Type B pancreatic cell (in vitro differentiated cells): ENCODE results near the gene MEX3C. TPM values are rescaled to one million over a fixed set of nuclear protein-coding genes. Genes with fewer than 3 reads are reported as not detected.

Experiments used
- DNase-seq: peaks from one replicate; pipeline ENCODE4 v3.0.0; 2021; ENCODE audit warnings: mixed read lengths; ENCODE audit not compliant: unreplicated experiment; ENCODE audit errors: extremely low spot score
- H3K27ac Mint-ChIP-seq: 2 replicates; pipeline ENCODE4 v1.8.0; 2021; ENCODE audit warnings: mild to moderate bottlenecking, mixed read lengths
- H3K27me3 Mint-ChIP-seq: 2 replicates; pipeline ENCODE4 v1.8.0; 2021; ENCODE audit warnings: mixed read lengths
- H3K36me3 Mint-ChIP-seq: 2 replicates; pipeline ENCODE4 v1.8.0; 2021; ENCODE audit warnings: mixed read lengths
- H3K4me1 Mint-ChIP-seq: one replicate; pipeline ENCODE4 v1.8.0; 2021; ENCODE audit warnings: mixed read lengths; ENCODE audit not compliant: unreplicated experiment
- H3K4me3 Mint-ChIP-seq: 2 replicates; pipeline ENCODE4 v1.8.0; 2021; ENCODE audit warnings: mild to moderate bottlenecking, mixed read lengths
- H3K9me3 Mint-ChIP-seq: 2 replicates; pipeline ENCODE4 v1.8.0; 2021; ENCODE audit warnings: mixed read lengths
- total RNA-seq: library from RNA; stranded (reverse); gene quantifications from 2 replicates; pipeline ENCODE4 v1.2.1, GENCODE V29; 2021; ENCODE audit warnings: low replicate concordance
- TF ChIP-seq, protein P1 (sequence below): fragments of 200-600 bp; sonication (generic); conservative IDR thresholded peaks from 2 replicates; pipeline ENCODE4 v1.5.0; 2021; ENCODE audit warnings: antibody characterized with exemption, mild to moderate bottlenecking

Gene MEX3C
- total RNA-seq, 1 donor from 2014 or later: 69.5 TPM

DNA sequence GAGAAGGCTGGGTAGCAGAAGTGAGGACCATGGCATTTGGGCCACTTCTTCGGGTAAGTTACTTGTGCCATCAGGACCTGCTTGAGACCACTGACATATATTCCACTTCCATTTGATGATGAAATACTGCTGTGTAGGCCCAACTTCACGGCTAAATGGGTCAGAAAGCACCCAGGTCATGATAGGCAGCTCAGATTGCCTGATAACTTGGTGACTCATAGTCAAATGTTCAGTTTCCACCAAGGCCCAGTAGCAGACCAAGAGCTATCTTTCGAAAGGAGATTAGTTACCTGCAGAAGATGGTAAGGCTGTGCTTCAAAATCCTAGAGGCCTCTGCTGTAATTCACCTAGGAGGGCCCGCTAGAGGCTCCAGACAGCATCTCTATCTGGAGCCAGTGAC, 31.8 kb upstream of the MEX3C start:
- Mint-ChIP-seq H3K27me3 (peaks cover 9% of the 10 kb centered on the region), H3K27ac (no peak overlapping the region), H3K9me3 (no peaks in the 10 kb centered on the region), H3K4me1 (no peaks in the 10 kb centered on the region), H3K36me3 (no peaks in the 10 kb centered on the region), H3K4me3 (no peak overlapping the region)
- no peak for DNase-seq
- TF ChIP-seq, protein P1, sequence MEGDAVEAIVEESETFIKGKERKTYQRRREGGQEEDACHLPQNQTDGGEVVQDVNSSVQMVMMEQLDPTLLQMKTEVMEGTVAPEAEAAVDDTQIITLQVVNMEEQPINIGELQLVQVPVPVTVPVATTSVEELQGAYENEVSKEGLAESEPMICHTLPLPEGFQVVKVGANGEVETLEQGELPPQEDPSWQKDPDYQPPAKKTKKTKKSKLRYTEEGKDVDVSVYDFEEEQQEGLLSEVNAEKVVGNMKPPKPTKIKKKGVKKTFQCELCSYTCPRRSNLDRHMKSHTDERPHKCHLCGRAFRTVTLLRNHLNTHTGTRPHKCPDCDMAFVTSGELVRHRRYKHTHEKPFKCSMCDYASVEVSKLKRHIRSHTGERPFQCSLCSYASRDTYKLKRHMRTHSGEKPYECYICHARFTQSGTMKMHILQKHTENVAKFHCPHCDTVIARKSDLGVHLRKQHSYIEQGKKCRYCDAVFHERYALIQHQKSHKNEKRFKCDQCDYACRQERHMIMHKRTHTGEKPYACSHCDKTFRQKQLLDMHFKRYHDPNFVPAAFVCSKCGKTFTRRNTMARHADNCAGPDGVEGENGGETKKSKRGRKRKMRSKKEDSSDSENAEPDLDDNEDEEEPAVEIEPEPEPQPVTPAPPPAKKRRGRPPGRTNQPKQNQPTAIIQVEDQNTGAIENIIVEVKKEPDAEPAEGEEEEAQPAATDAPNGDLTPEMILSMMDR: no peak

DNA sequence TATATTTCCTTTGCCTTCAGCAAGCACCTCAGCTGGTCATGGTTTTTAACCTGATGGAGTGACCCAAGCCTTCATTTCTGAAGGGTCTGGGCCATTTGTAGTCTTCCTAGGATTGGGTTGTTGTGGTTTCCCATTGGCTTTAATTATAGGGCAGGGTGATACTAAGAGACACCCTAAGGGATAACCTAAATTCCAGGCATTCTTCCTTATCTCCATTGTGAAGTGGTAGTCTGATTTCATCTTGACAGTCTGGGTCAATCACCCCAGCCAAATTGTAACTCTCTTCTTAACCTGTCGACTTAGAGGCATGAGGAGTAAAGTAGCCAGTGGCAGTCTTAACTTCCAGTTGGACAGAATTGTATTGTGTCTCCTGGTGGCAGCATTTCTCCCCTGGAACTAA, 30.2 kb upstream of the MEX3C start:
- no peak overlapping the region for H3K4me3 Mint-ChIP-seq
- H3K27me3 Mint-ChIP-seq: peaks cover under 1% of the 10 kb centered on the region
- no peaks in the 10 kb centered on the region for H3K9me3 Mint-ChIP-seq
- no peak overlapping the region for H3K27ac Mint-ChIP-seq
- H3K36me3 Mint-ChIP-seq: no peaks in the 10 kb centered on the region
- H3K4me1 Mint-ChIP-seq: no peaks in the 10 kb centered on the region
- no peak for DNase-seq
- TF ChIP-seq, protein P1: no peak

DNA sequence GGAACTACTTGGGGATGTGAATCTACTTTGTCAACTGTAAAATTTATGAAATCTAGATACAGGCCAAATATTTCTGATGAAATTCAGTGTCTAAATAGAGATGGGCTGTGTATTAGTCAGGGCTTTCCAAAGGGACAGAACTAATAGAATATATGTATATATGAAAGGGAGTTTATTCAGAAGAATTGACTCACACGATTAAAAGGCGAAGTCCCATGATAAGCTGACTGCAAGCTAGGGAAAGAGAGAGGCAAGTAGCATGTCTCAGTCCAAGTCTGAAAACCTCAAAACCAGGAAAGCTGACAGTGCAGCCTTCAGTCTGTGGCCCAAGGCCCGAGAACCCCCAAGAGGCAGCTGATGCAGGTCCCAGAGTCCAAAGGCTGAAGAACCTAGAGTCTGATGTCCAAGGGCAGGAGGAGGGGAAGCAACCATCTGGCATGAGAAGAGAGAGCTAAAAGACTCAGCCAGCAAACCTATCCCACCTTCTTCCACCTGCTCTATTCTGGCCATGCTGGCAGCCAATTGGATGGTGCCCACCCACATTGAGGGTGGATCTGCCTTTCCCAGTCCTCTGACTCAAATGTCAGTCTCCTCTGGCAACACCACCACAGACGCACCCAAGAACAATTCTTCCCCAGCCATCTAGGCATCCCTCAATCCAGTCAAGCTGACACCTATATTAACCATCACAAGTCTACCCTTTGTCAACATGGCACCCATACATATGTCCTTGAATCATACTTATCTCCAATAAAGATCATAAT, 29.3 kb upstream of the MEX3C start:
- Mint-ChIP-seq H3K27me3 (peaks cover 4% of the 10 kb centered on the region), H3K9me3 (no peaks in the 10 kb centered on the region), H3K4me3 (no peak overlapping the region), H3K27ac (no peak overlapping the region), H3K4me1 (no peaks in the 10 kb centered on the region), H3K36me3 (no peaks in the 10 kb centered on the region)
- TF ChIP-seq, protein P1: no peak
- DNase-seq: no peak

DNA sequence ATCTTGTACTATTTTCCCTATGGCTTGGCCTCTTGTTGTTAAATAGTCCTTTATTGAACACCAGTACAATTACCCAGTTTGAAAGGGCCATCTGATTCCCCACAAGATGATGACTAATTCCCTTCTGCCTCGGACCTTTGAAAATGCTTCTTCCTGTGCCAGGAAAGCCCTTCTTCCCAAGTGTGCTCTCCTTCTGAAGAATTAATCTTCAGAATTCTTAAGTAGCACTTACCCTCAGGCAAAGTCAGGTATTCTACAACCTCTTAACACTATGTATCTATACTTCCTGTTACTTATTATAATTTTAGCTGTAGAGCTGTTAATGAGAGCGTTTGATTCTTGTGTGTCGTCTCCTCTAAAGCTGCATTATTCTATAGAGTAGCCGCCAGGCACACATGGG, 28.6 kb upstream of the MEX3C start:
- Mint-ChIP-seq H3K4me3 (no peak overlapping the region), H3K4me1 (no peaks in the 10 kb centered on the region), H3K36me3 (no peaks in the 10 kb centered on the region), H3K27me3 (peaks cover 7% of the 10 kb centered on the region), H3K9me3 (peaks cover 4% of the 10 kb centered on the region), H3K27ac (no peak overlapping the region)
- DNase-seq: no peak
- TF ChIP-seq, protein P1: no peak

DNA sequence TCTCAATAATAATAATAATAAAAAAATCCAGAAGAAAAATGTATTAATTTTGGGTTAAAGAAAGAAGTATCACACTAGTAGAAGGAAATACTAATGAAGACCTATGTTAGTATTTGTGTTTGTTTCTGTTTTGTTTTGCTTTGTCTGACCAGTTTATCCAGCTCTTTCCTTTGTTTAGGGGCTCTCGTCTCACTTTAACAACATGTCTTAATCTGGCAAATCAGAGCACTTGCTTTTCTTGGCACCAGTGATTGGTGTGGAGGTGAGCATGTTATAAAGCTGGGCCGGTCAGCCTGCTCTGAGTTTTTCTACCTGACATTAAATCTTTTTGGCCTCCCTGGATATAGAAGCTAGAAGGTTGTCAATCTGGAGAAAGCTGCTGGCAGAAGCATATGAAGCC, 15.1 kb upstream of the MEX3C start:
- no peaks in the 10 kb centered on the region for H3K27me3 Mint-ChIP-seq
- TF ChIP-seq, protein P1: no peak
- DNase-seq: no peak
- no peaks in the 10 kb centered on the region for H3K36me3 Mint-ChIP-seq
- no peaks in the 10 kb centered on the region for H3K9me3 Mint-ChIP-seq
- H3K4me3 Mint-ChIP-seq: no peak overlapping the region
- H3K27ac Mint-ChIP-seq: no peak overlapping the region
- H3K4me1 Mint-ChIP-seq: peaks cover 3% of the 10 kb centered on the region
